HS-5 (cell line): ENCODE results near the gene GDI2.
A peak's percentile ranks its signal among the peaks of the same experiment; 100 is the strongest.
"Not testable (repeated sequence)": the region's sequence is repeated elsewhere in the genome, so short reads cannot be mapped to it uniquely, and the experiment has no call there.

ENCODE experiments used
- DNase-seq: peaks from one replicate; pipeline ENCODE4 v3.0.0-alpha.2; 2012; ENCODE audit warnings: low read depth

The GDI2 gene

GRCh38 chr10:5782174-5782573, 31.1 kb downstream of the GDI2 start:
- no peak for DNase-seq

GRCh38 chr10:5779730-5780129, 33.5 kb downstream of the GDI2 start:
- DNase-seq: no peak

- DNase-seq: not testable (repeated sequence)
Measured at GRCh38 chr10:5777758-5778157, 35.5 kb downstream of the GDI2 start.

- peak; percentile 5 for DNase-seq
Measured at GRCh38 chr10:5776881-5777197, 36.4 kb downstream of the GDI2 start.

GRCh38 chr10:5776136-5776880, 36.9 kb downstream of the GDI2 start:
- no peak for DNase-seq

GRCh38 chr10:5775685-5776084, 37.5 kb downstream of the GDI2 start:
- DNase-seq: no peak

- DNase-seq: no peak
Measured at GRCh38 chr10:5774987-5775620, 38.1 kb downstream of the GDI2 start.

- no peak for DNase-seq
Measured at GRCh38 chr10:5766189-5766588, 47.0 kb downstream of the GDI2 start.

GRCh38 chr10:5765617-5766016, 47.6 kb downstream of the GDI2 start:
- DNase-seq: no peak

GRCh38 chr10:5764422-5765297, 48.6 kb downstream of the GDI2 start:
- no peak for DNase-seq

- DNase-seq: no peak
Measured at GRCh38 chr10:5762531-5762930, 50.7 kb downstream of the GDI2 start.

- DNase-seq: no peak
Measured at GRCh38 chr10:5761220-5761619, 52.0 kb downstream of the GDI2 start.

GRCh38 chr10:5760515-5760914, 52.7 kb downstream of the GDI2 start:
- no peak for DNase-seq

- no peak for DNase-seq
Measured at GRCh38 chr10:5758927-5759326, 54.3 kb downstream of the GDI2 start.

- DNase-seq: no peak
Measured at GRCh38 chr10:5757766-5758517, 55.3 kb downstream of the GDI2 start.

GRCh38 chr10:5752301-5752871, 60.8 kb downstream of the GDI2 start:
- DNase-seq: no peak

- no peak for DNase-seq
Measured at GRCh38 chr10:5751601-5752253, 61.5 kb downstream of the GDI2 start.

- DNase-seq: no peak
Measured at GRCh38 chr10:5748394-5748803, 64.8 kb downstream of the GDI2 start.

- no peak for DNase-seq
Measured at GRCh38 chr10:5746197-5746596, 67.0 kb downstream of the GDI2 start.

- DNase-seq: no peak
Measured at GRCh38 chr10:5744849-5745248, 68.4 kb downstream of the GDI2 start.

GRCh38 chr10:5743736-5744135, 69.5 kb downstream of the GDI2 start:
- no peak for DNase-seq
